ENCODE measurements around the gene SUSD4.

DNA sequence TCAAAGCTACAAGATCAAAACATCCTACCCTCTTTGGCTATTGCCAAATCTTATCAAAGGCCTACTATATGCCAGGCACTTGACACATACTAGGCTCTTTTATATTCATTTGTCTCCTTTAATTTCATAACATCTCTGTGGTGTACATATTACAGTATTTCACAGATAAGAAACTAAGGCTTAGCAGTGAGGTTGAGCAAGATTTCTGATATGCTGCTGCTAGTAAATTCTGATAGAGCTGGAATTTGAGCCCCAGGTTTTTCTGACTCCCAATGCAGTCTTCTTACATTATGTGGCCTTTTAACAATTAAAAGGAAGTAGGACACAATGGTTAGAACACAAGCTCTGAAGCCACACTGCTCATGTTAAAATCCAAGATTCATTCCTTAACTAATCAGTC lies 46.1 kb upstream of the SUSD4 start:
- TF ChIP-seq, protein P1, sequence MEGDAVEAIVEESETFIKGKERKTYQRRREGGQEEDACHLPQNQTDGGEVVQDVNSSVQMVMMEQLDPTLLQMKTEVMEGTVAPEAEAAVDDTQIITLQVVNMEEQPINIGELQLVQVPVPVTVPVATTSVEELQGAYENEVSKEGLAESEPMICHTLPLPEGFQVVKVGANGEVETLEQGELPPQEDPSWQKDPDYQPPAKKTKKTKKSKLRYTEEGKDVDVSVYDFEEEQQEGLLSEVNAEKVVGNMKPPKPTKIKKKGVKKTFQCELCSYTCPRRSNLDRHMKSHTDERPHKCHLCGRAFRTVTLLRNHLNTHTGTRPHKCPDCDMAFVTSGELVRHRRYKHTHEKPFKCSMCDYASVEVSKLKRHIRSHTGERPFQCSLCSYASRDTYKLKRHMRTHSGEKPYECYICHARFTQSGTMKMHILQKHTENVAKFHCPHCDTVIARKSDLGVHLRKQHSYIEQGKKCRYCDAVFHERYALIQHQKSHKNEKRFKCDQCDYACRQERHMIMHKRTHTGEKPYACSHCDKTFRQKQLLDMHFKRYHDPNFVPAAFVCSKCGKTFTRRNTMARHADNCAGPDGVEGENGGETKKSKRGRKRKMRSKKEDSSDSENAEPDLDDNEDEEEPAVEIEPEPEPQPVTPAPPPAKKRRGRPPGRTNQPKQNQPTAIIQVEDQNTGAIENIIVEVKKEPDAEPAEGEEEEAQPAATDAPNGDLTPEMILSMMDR (conservative IDR thresholded peaks at IDR 0.05 in 1 of 2, IDR thresholded peaks at IDR 0.05 in 1 of 2; ENCODE audit: extremely low read depth in 1 of 2, insufficient read depth in 1 of 2, low read depth in 1 of 2, low read length in 2 of 2) = no peak
- no peak for TF ChIP-seq EZH2 (IDR thresholded peaks at IDR 0.05; ENCODE audit: borderline replicate concordance, low read length)
